SH-SY5Y (cell line): ENCODE results near the gene FN3KRP.

Experiments
- GATA2 ChIP-seq: IDR thresholded peaks from 2 replicates; pipeline ENCODE4 v1.6.1; 2011; ENCODE audit warnings: mild to moderate bottlenecking, low read depth, low read length
- GATA3 ChIP-seq: IDR thresholded peaks from 2 replicates; pipeline ENCODE4 v1.6.1; 2011; ENCODE audit warnings: low read depth, mild to moderate bottlenecking, low read length, moderate library complexity

DNA sequence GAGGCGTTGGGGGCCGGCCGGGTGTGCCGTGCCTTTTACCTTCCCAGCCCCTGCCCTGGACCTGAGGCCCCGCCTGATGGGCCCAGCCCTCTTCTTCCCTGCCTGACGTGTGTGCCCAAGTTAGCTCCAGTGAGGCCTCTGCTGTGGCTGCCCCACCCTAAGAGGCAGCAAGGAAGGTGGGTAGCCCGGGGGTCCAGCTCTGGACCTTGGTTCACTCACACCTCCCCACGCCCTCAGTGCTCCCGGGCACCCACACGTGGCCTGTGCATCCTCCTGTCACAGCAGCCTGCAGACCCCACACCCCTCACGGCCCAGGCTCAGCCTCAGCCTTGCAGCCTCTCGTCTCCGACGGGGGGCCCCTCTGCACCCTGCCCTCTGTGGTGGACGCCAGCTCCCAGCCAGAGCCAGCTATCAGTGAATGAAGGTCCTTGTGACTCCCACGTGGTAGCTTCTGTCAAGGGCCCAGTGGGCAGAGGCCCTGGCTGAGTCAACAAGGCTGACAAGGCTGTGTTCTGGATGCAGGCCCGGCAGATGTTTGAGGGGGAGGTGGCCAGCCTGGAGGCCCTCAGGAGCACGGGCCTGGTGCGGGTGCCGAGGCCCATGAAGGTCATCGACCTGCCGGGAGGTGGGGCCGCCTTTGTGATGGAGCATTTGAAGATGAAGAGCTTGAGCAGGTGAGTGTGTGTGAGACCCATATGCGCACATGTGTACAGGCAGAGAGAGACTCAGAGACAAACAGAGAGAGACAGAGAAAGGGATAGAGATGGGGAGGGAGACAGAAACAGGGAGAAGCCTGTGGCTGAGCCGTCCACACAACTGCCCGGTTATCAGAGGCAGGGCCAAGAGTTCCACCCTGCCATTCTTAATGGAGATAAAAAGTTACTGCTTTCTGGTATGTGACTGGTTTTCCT lies 21.7 kb downstream of the FN3KRP start:
- TF ChIP-seq GATA3 (no peak), GATA2 (no peak)
